Astrocyte (in vitro differentiated cells and primary cell): ENCODE data around the gene FDX2. TPM values are rescaled to one million over a fixed set of nuclear protein-coding genes. Genes with fewer than 3 reads are reported as not detected.

Experiments
- DNase-seq: peaks from one replicate; pipeline ENCODE4 v3.0.0-alpha.2; 2010; ENCODE audit warnings: low read depth
- FAIRE-seq: peaks from 2 replicates; lab custom pipeline; 2011; peaks lifted over from hg19 to GRCh38; lab: Jason Lieb, UNC
- H2AFZ ChIP-seq: 2 replicates; pipeline ENCODE4 v1.6.0; 2012; ENCODE audit warnings: low read depth, low read length, inconsistent platforms
- H3K27ac ChIP-seq: 2 replicates; pipeline ENCODE4 v1.5.1; 2011; ENCODE audit warnings: low read depth, low read length, inconsistent platforms
- H3K27me3 ChIP-seq: 2 replicates; pipeline ENCODE4 v1.6.0; 2011; ENCODE audit warnings: low read length, inconsistent platforms; ENCODE audit not compliant: insufficient read depth
- H3K36me3 ChIP-seq: 2 replicates; pipeline ENCODE4 v1.5.1; 2011; ENCODE audit warnings: low read length, inconsistent platforms; ENCODE audit not compliant: insufficient read depth
- H3K4me1 ChIP-seq: 2 replicates; pipeline ENCODE4 v1.5.1; 2011; ENCODE audit warnings: low read length, inconsistent platforms; ENCODE audit not compliant: insufficient read depth
- H3K4me2 ChIP-seq: 2 replicates; pipeline ENCODE4 v1.6.0; 2012; ENCODE audit warnings: low read length, inconsistent platforms
- H3K4me3 ChIP-seq: 2 replicates; pipeline ENCODE4 v1.5.1; 2011; ENCODE audit warnings: low read depth, mild to moderate bottlenecking, low read length, inconsistent platforms; ENCODE audit not compliant: insufficient read depth
- H3K79me2 ChIP-seq: 2 replicates; pipeline ENCODE4 v1.6.0; 2012; ENCODE audit warnings: mild to moderate bottlenecking, low read length, inconsistent platforms; ENCODE audit not compliant: insufficient read depth
- H3K9ac ChIP-seq: 2 replicates; pipeline ENCODE4 v1.6.0; 2012; ENCODE audit warnings: mild to moderate bottlenecking, low read length, inconsistent platforms
- H3K9me3 ChIP-seq: 2 replicates; pipeline ENCODE4 v1.5.1; 2012; ENCODE audit warnings: low read depth, mild to moderate bottlenecking, low read length, inconsistent platforms; ENCODE audit not compliant: insufficient read depth
- H4K20me1 ChIP-seq: 2 replicates; pipeline ENCODE4 v1.6.0; 2012; ENCODE audit warnings: low read length, inconsistent platforms; ENCODE audit not compliant: insufficient read depth
- H3K27ac Mint-ChIP-seq: one replicate; pipeline ENCODE4 v1.8.0; 2021; ENCODE audit warnings: mild to moderate bottlenecking, mixed read lengths; ENCODE audit not compliant: unreplicated experiment
- H3K27me3 Mint-ChIP-seq: one replicate; pipeline ENCODE4 v1.8.0; 2021; ENCODE audit warnings: low read depth, mixed read lengths; ENCODE audit not compliant: unreplicated experiment
- H3K36me3 Mint-ChIP-seq: one replicate; pipeline ENCODE4 v1.8.0; 2021; ENCODE audit warnings: low read depth, mixed read lengths; ENCODE audit not compliant: unreplicated experiment
- H3K4me1 Mint-ChIP-seq: one replicate; pipeline ENCODE4 v1.8.0; 2021; ENCODE audit warnings: low read depth, mixed read lengths; ENCODE audit not compliant: unreplicated experiment
- H3K4me3 Mint-ChIP-seq: one replicate; pipeline ENCODE4 v1.8.0; 2021; ENCODE audit warnings: mild to moderate bottlenecking, moderate library complexity, mixed read lengths; ENCODE audit not compliant: unreplicated experiment
- H3K9me3 Mint-ChIP-seq: one replicate; pipeline ENCODE4 v1.8.0; 2021; ENCODE audit warnings: mild to moderate bottlenecking, mixed read lengths; ENCODE audit not compliant: unreplicated experiment
- EZH2 ChIP-seq: IDR thresholded peaks from 2 replicates; pipeline ENCODE4 v1.6.1; 2012; ENCODE audit warnings: mild to moderate bottlenecking, low read length, inconsistent platforms; ENCODE audit not compliant: insufficient read depth
- total RNA-seq: library from RNA; stranded (reverse); gene quantifications from 2 replicates; pipeline ENCODE4 v1.2.1, GENCODE V29; 2021
- TF ChIP-seq, protein P1 (sequence below): IDR thresholded peaks from 2 replicates; pipeline ENCODE4 v1.5.1; 2011; ENCODE audit warnings: low read depth, mild to moderate bottlenecking, inconsistent platforms, low read length, moderate library complexity; ENCODE audit not compliant: insufficient read depth

FDX2 gene
- total RNA-seq, 1 donor from 2014 or later: 24.4 TPM

DNA sequence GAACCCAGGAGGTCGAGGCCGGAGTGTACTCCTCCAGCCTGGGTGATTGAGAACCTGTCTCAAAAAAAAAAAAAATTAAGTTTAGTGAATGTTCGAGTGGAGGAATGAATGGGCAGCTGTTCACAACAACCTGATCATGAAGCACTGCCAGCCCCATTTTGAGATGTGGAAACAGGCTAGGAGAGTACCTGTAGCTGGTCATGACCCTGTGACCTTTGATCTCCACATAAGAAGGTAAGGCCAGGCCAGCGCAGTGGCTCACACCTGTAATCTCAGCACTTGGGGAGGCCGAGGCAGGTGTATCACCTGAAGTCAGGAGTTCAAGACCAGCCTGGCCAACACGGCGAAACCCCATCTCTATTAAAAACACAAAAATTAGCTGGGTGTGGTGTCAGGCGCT is 9.9 kb upstream of the FDX2 start:
- peaks cover 15% of the 10 kb centered on the region for H3K36me3 Mint-ChIP-seq
- Histone ChIP-seq H3K27me3 (no peaks in the 10 kb centered on the region), H3K9me3 (no peaks in the 10 kb centered on the region), H3K4me1 (no peaks in the 10 kb centered on the region), H3K4me2 (no peak overlapping the region), H3K36me3 (peaks cover 31% of the 10 kb centered on the region), H3K79me2 (peaks cover 31% of the 10 kb centered on the region), H3K9ac (no peak overlapping the region), H4K20me1 (peaks cover 53% of the 10 kb centered on the region), H2AFZ (no peak overlapping the region), H3K27ac (no peak overlapping the region), H3K4me3 (no peak overlapping the region)
- TF ChIP-seq, protein P1, sequence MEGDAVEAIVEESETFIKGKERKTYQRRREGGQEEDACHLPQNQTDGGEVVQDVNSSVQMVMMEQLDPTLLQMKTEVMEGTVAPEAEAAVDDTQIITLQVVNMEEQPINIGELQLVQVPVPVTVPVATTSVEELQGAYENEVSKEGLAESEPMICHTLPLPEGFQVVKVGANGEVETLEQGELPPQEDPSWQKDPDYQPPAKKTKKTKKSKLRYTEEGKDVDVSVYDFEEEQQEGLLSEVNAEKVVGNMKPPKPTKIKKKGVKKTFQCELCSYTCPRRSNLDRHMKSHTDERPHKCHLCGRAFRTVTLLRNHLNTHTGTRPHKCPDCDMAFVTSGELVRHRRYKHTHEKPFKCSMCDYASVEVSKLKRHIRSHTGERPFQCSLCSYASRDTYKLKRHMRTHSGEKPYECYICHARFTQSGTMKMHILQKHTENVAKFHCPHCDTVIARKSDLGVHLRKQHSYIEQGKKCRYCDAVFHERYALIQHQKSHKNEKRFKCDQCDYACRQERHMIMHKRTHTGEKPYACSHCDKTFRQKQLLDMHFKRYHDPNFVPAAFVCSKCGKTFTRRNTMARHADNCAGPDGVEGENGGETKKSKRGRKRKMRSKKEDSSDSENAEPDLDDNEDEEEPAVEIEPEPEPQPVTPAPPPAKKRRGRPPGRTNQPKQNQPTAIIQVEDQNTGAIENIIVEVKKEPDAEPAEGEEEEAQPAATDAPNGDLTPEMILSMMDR: no peak
- TF ChIP-seq EZH2: no peak
- no peaks in the 10 kb centered on the region for H3K4me1 Mint-ChIP-seq
- FAIRE-seq: no peak
- no peak for DNase-seq
- no peaks in the 10 kb centered on the region for H3K27me3 Mint-ChIP-seq
- no peaks in the 10 kb centered on the region for H3K9me3 Mint-ChIP-seq
- no peak overlapping the region for H3K4me3 Mint-ChIP-seq
- H3K27ac Mint-ChIP-seq: no peak overlapping the region

DNA sequence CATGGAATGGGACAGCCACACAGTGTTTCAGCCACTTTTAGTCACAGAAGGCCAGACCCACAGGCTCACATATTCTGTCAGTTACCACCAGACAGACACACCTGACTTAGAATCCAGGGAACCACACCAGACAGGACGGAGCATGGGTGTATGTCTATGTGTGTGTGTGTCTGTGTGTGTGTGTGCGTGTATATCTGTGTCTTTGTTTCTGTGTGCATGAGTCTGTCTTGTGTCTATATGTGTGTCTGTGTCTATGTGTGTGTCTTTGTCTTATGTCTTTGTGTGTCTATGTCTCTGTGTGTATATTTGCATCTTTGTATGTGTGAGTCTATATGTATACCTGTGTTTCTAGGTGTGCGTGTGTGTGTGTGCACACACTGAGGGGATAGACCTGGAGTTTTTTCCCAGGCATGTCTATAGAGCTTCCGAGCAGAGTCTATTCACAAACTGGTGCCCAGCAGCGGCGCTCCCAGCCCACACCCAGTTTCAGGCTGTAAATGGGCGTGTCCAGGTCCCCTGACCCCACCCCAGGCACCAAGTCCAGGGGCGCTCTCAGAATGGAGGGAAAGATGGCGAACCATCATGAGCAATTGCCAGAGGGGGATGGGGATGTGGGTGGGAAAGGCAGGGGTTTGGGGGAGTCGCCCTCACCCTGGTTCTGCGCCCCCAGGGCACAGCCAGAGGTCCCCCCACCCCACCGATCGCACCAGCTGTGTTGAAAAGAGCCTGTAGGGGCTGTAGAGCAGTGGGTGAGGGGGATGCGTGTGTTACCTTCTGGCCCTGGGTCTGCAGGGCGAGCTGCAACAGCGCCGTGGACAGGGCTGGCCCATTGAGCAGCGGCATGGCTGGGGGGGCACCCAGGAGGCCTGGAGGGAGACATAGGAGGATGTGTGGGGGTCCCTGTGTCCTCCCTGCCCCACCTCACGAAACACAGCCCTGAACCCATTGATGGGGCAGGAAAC is 6.3 kb upstream of the FDX2 start:
- no peak overlapping the region for H2AFZ ChIP-seq
- peaks cover 23% of the 10 kb centered on the region for H3K36me3 ChIP-seq
- H3K4me3 Mint-ChIP-seq: no peak overlapping the region
- no peaks in the 10 kb centered on the region for H3K9me3 Mint-ChIP-seq
- no peak for FAIRE-seq
- DNase-seq: no peak
- peaks cover 14% of the 10 kb centered on the region for H3K36me3 Mint-ChIP-seq
- H3K4me2 ChIP-seq: no peak overlapping the region
- H3K79me2 ChIP-seq: peaks cover 3% of the 10 kb centered on the region
- H3K4me1 ChIP-seq: no peaks in the 10 kb centered on the region
- TF ChIP-seq, protein P1: no peak
- no peak for TF ChIP-seq EZH2
- H3K27ac ChIP-seq: no peak overlapping the region
- H3K27me3 Mint-ChIP-seq: no peaks in the 10 kb centered on the region
- no peaks in the 10 kb centered on the region for H3K4me1 Mint-ChIP-seq
- no peak overlapping the region for H3K9ac ChIP-seq
- H3K27me3 ChIP-seq: no peaks in the 10 kb centered on the region
- H4K20me1 ChIP-seq: peaks cover 22% of the 10 kb centered on the region
- no peak overlapping the region for H3K4me3 ChIP-seq
- H3K27ac Mint-ChIP-seq: no peak overlapping the region
- H3K9me3 ChIP-seq: no peaks in the 10 kb centered on the region

DNA sequence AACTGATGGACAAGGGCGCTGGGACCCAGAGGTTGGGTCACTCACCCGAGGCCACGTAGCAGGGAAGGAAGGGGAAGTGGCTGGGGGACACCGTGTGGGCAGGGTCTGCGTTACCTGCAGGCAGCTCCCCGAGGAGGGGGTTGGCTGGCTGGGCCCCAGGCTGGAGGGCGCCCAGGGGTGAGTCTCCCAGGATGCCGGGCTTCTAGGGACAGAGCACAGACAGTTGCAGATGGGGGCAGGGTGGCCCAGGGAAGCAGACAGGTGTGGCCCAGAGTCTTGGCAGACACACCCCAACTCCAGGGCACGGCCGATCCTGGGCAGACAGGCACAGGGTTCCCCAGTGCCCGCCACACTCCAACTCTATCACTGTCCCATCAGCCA is 5.6 kb upstream of the FDX2 start:
- Histone ChIP-seq H3K9me3 (no peaks in the 10 kb centered on the region), H3K27ac (no peak overlapping the region), H3K36me3 (peaks cover 21% of the 10 kb centered on the region), H3K4me3 (no peak overlapping the region), H4K20me1 (peaks cover 17% of the 10 kb centered on the region), H3K4me2 (no peak overlapping the region), H3K9ac (no peak overlapping the region), H2AFZ (no peak overlapping the region), H3K4me1 (no peaks in the 10 kb centered on the region), H3K27me3 (no peaks in the 10 kb centered on the region), H3K79me2 (no peaks in the 10 kb centered on the region)
- DNase-seq: no peak
- H3K27ac Mint-ChIP-seq: no peak overlapping the region
- TF ChIP-seq, protein P1: no peak
- no peak for TF ChIP-seq EZH2
- no peak for FAIRE-seq
- H3K36me3 Mint-ChIP-seq: peaks cover 14% of the 10 kb centered on the region
- no peaks in the 10 kb centered on the region for H3K4me1 Mint-ChIP-seq
- H3K27me3 Mint-ChIP-seq: no peaks in the 10 kb centered on the region
- no peaks in the 10 kb centered on the region for H3K9me3 Mint-ChIP-seq
- no peak overlapping the region for H3K4me3 Mint-ChIP-seq
